H9 (cell line): ENCODE measurements around the gene SPZ1. TPM values are rescaled to one million over a fixed set of nuclear protein-coding genes. Genes with fewer than 3 reads are reported as not detected.

Experiments
- DNase-seq: peaks from one replicate; pipeline ENCODE4 v3.0.0-alpha.2; 2017
- H2AFZ ChIP-seq: one replicate; pipeline ENCODE4 v1.6.1; 2013; ENCODE audit warnings: mild to moderate bottlenecking, low read length, control low read depth, moderate library complexity
- H2AK5ac ChIP-seq: 2 replicates; pipeline ENCODE4 v1.6.1; 2013; ENCODE audit warnings: low read length, control low read depth, mixed read lengths; ENCODE audit not compliant: insufficient read length
- H2BK120ac ChIP-seq: one replicate; pipeline ENCODE4 v1.6.1; 2013; ENCODE audit warnings: low read depth, mild to moderate bottlenecking, low read length, control low read depth, inconsistent platforms; ENCODE audit not compliant: poor library complexity, severe bottlenecking
- H2BK12ac ChIP-seq: 2 replicates; pipeline ENCODE4 v1.6.1; 2013; ENCODE audit warnings: low read length, control low read depth, mixed read lengths, low read depth; ENCODE audit not compliant: insufficient read length
- H2BK15ac ChIP-seq: 2 replicates; pipeline ENCODE4 v1.6.1; 2013; ENCODE audit warnings: low read depth, low read length, control low read depth
- H2BK20ac ChIP-seq: one replicate; pipeline ENCODE4 v1.6.1; 2013; ENCODE audit warnings: low read depth, mild to moderate bottlenecking, low read length, control low read depth, inconsistent platforms; ENCODE audit not compliant: poor library complexity, severe bottlenecking
- H2BK5ac ChIP-seq: 2 replicates; pipeline ENCODE4 v1.6.1; 2013; ENCODE audit warnings: low read length, control low read depth, mixed read lengths; ENCODE audit not compliant: insufficient read length
- H3K14ac ChIP-seq: 2 replicates; pipeline ENCODE4 v1.6.1; 2013; ENCODE audit warnings: low read length, control low read depth; ENCODE audit not compliant: insufficient read depth
- H3K18ac ChIP-seq: 2 replicates; pipeline ENCODE4 v1.6.1; 2013; ENCODE audit warnings: low read depth, mild to moderate bottlenecking, mixed read lengths, low read length, control low read depth; ENCODE audit not compliant: insufficient read length
- H3K23ac ChIP-seq: 2 replicates; pipeline ENCODE4 v1.6.1; 2013; ENCODE audit warnings: low read length, control low read depth, mixed read lengths, low read depth; ENCODE audit not compliant: insufficient read length
- H3K23me2 ChIP-seq: 2 replicates; pipeline ENCODE4 v1.6.1; 2013; ENCODE audit warnings: low read depth, mild to moderate bottlenecking, mixed read lengths, low read length, control low read depth; ENCODE audit not compliant: insufficient read length, poor library complexity, severe bottlenecking
- H3K27ac ChIP-seq: 2 replicates; pipeline ENCODE4 v1.5.1; 2013; ENCODE audit warnings: low read length, control low read depth, mixed read lengths, low read depth; ENCODE audit not compliant: insufficient read length
- H3K27me3 ChIP-seq: 2 replicates; pipeline ENCODE4 v1.6.1; 2013; ENCODE audit warnings: low read length, control low read depth, inconsistent platforms; ENCODE audit not compliant: insufficient read depth
- H3K4ac ChIP-seq: 2 replicates; pipeline ENCODE4 v1.6.1; 2013; ENCODE audit warnings: low read depth, mild to moderate bottlenecking, control low read depth, inconsistent platforms, low read length, moderate library complexity
- H3K4me1 ChIP-seq: 2 replicates; pipeline ENCODE4 v1.6.1; 2013; ENCODE audit warnings: low read length, control low read depth, inconsistent platforms; ENCODE audit not compliant: insufficient read depth
- H3K4me2 ChIP-seq: 2 replicates; pipeline ENCODE4 v1.6.1; 2013; ENCODE audit warnings: low read length, control low read depth, mixed read lengths; ENCODE audit not compliant: insufficient read length, insufficient read depth
- H3K56ac ChIP-seq: 2 replicates; pipeline ENCODE4 v1.6.1; 2013; ENCODE audit warnings: low read depth, mild to moderate bottlenecking, mixed read lengths, low read length, control low read depth; ENCODE audit not compliant: insufficient read length
- H3K79me1 ChIP-seq: 2 replicates; pipeline ENCODE4 v1.6.1; 2013; ENCODE audit warnings: low read depth, mild to moderate bottlenecking, moderate library complexity, low read length, control low read depth, inconsistent platforms; ENCODE audit not compliant: insufficient read depth, poor library complexity, severe bottlenecking
- H3K79me2 ChIP-seq: 2 replicates; pipeline ENCODE4 v1.6.1; 2013; ENCODE audit warnings: low read length, control low read depth, inconsistent platforms; ENCODE audit not compliant: insufficient read depth
- H3K9ac ChIP-seq: 2 replicates; pipeline ENCODE4 v1.6.1; 2013; ENCODE audit warnings: low read length, control low read depth, mixed read lengths; ENCODE audit not compliant: insufficient read length; ENCODE audit errors: extremely low read depth
- H3K9me3 ChIP-seq: one replicate; pipeline ENCODE4 v1.6.1; 2013; ENCODE audit warnings: low read depth, low read length, inconsistent platforms; ENCODE audit not compliant: control insufficient read depth
- H3T11ph ChIP-seq: one replicate; pipeline ENCODE4 v1.6.1; 2013; ENCODE audit warnings: mild to moderate bottlenecking, low read length, control low read depth, inconsistent platforms
- H4K20me1 ChIP-seq: one replicate; pipeline ENCODE4 v1.6.1; 2013; ENCODE audit not compliant: control insufficient read depth, insufficient read length, insufficient read depth
- H4K5ac ChIP-seq: 2 replicates; pipeline ENCODE4 v1.6.1; 2013; ENCODE audit warnings: low read depth, mild to moderate bottlenecking, mixed read lengths, low read length, control low read depth; ENCODE audit not compliant: insufficient read length
- H4K8ac ChIP-seq: replicated peaks from 2 replicates; pipeline ENCODE4 v1.6.1; 2013; ENCODE audit warnings: low read length, control low read depth, mixed read lengths, low read depth; ENCODE audit not compliant: insufficient read length
- H4K91ac ChIP-seq: 2 replicates; pipeline ENCODE4 v1.6.1; 2013; ENCODE audit warnings: low read depth, mild to moderate bottlenecking, moderate library complexity, mixed read lengths, low read length, control low read depth; ENCODE audit not compliant: insufficient read length
- H3K27ac Mint-ChIP-seq, 3 experiments: 2 replicates in 2 of 3; 3 replicates in 1 of 3; pipeline ENCODE4 v1.8.0; 2020 to 2021; ENCODE audit warnings: mixed read lengths in 3 of 3, mild to moderate bottlenecking in 1 of 3, moderate library complexity in 1 of 3
- H3K27me3 Mint-ChIP-seq: 2 replicates; pipeline ENCODE4 v1.8.0; 2021; ENCODE audit warnings: low read depth, mild to moderate bottlenecking, moderate library complexity, mixed read lengths
- H3K36me3 Mint-ChIP-seq, 3 experiments: 2 replicates in 2 of 3; 3 replicates in 1 of 3; pipeline ENCODE4 v1.8.0; 2020 to 2021; ENCODE audit warnings: low read depth in 3 of 3, mixed read lengths in 3 of 3; ENCODE audit not compliant: insufficient read depth in 1 of 3
- H3K4me1 Mint-ChIP-seq, 2 experiments: 2 replicates each; pipeline ENCODE4 v1.8.0; 2020; ENCODE audit warnings: mixed read lengths in 2 of 2
- H3K4me3 Mint-ChIP-seq, 2 experiments: 2 replicates in 1 of 2; 3 replicates in 1 of 2; pipeline ENCODE4 v1.8.0; 2020 to 2021; ENCODE audit warnings: mild to moderate bottlenecking in 2 of 2, mixed read lengths in 2 of 2, moderate library complexity in 1 of 2
- H3K9me3 Mint-ChIP-seq, 2 experiments: 2 replicates in 1 of 2; 3 replicates in 1 of 2; pipeline ENCODE4 v1.8.0; 2020; ENCODE audit warnings: mild to moderate bottlenecking in 2 of 2, mixed read lengths in 2 of 2, moderate library complexity in 1 of 2
- WGBS: extraction: QIAGEN DNeasy Blood & Tissue Kit; methylation state at CpG from one replicate; pipeline ENCODE4 v1.1.7; 2013; ENCODE audit warnings: missing lambda C conversion rate, low lambda C conversion rate, mixed read lengths; ENCODE audit not compliant: insufficient read length; ENCODE audit errors: extremely low coverage; 5-methylcytosine and 5-hydroxymethylcytosine counted together
- total RNA-seq: library from RNA; stranded (reverse); gene quantifications from 2 replicates; pipeline ENCODE4 v1.2.1, GENCODE V29; 2021
- TF ChIP-seq, protein P1 (sequence below): fragments of 200-600 bp; sonication (generic); conservative IDR thresholded peaks from 3 replicates; pipeline ENCODE4 v1.8.0; 2021; ENCODE audit warnings: antibody characterized with exemption, mild to moderate bottlenecking

The SPZ1 gene
- total RNA-seq, 1 experiment from 2014 or later = not detected

DNA sequence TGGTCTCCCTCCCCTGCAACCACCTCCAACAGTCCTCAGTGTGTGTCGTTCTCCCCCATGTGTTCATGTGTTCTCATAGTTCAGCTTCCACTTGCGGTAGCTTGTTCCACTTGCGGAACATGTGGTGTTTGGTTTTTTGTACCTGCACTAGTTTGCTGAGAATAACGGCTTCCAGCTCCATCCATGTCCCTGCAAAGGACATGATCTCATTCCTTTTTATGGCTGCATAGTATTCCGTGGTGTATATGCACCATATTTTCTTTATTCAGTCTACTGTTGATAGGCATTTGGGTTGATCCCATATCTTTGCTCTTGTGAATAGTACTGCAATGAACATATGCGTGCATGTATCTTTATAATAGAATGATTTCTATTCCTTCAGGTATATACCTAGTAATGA, 45.1 kb downstream of the SPZ1 start:
- H2BK12ac ChIP-seq = no peak overlapping the region
- H3K9me3 Mint-ChIP-seq = no peaks in the 10 kb centered on the region

More for the DNA sequence above, 45.1 kb downstream of the SPZ1 start:
- H3K23me2 ChIP-seq = no peaks in the 10 kb centered on the region
- H3K27ac ChIP-seq = no peak overlapping the region
- Mint-ChIP-seq H3K4me1 (peaks cover 0 to 7% of the 10 kb centered on the region in 2 experiments; a peak in 1 of 4 replicates), H3K4me3 (no peak overlapping the region), H3K36me3 (no peaks in the 10 kb centered on the region), H3K27ac (no peak overlapping the region), H3K27me3 (peaks cover 4% of the 10 kb centered on the region; the same call in 1 of the 2 replicates)
- H3K4me2 ChIP-seq = no peak overlapping the region
- H2AK5ac ChIP-seq = no peak overlapping the region
- WGBS = no CpG with 5 or more reads among the region's 6 CpGs
- no peak overlapping the region for H3K18ac ChIP-seq
- H4K20me1 ChIP-seq = no peaks in the 10 kb centered on the region
- H3K4me1 ChIP-seq = no peaks in the 10 kb centered on the region
- no peaks in the 10 kb centered on the region for H3K9me3 ChIP-seq
- H2BK15ac ChIP-seq = no peak overlapping the region
- H3K14ac ChIP-seq = no peak overlapping the region
- no peak overlapping the region for H3K23ac ChIP-seq
- no peak overlapping the region for H3K9ac ChIP-seq
- DNase-seq = no peak
- H3K4ac ChIP-seq = no peak overlapping the region
- no peak overlapping the region for H2AFZ ChIP-seq
- H3K56ac ChIP-seq = no peak overlapping the region
- H4K5ac ChIP-seq = no peak overlapping the region
- no peak overlapping the region for H4K8ac ChIP-seq
- no peaks in the 10 kb centered on the region for H3K79me2 ChIP-seq
- H3K79me1 ChIP-seq = no peaks in the 10 kb centered on the region
- H4K91ac ChIP-seq = no peak overlapping the region
- TF ChIP-seq, protein P1, sequence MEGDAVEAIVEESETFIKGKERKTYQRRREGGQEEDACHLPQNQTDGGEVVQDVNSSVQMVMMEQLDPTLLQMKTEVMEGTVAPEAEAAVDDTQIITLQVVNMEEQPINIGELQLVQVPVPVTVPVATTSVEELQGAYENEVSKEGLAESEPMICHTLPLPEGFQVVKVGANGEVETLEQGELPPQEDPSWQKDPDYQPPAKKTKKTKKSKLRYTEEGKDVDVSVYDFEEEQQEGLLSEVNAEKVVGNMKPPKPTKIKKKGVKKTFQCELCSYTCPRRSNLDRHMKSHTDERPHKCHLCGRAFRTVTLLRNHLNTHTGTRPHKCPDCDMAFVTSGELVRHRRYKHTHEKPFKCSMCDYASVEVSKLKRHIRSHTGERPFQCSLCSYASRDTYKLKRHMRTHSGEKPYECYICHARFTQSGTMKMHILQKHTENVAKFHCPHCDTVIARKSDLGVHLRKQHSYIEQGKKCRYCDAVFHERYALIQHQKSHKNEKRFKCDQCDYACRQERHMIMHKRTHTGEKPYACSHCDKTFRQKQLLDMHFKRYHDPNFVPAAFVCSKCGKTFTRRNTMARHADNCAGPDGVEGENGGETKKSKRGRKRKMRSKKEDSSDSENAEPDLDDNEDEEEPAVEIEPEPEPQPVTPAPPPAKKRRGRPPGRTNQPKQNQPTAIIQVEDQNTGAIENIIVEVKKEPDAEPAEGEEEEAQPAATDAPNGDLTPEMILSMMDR = no peak
- no peak overlapping the region for H2BK5ac ChIP-seq
- no peak overlapping the region for H2BK120ac ChIP-seq
- H3K27me3 ChIP-seq = no peaks in the 10 kb centered on the region
- H2BK20ac ChIP-seq = no peak overlapping the region
- no peak overlapping the region for H3T11ph ChIP-seq
